ENCODE results near the gene CA5B.
A peak's percentile ranks its signal among the peaks of the same experiment; 100 is the strongest.
"Not testable (repeated sequence)": the region's sequence is repeated elsewhere in the genome, so short reads cannot be mapped to it uniquely, and the experiment has no call there.

The CA5B gene

GRCh38 chrX:15816886-15817285, 78.8 kb downstream of the CA5B start:
- Mint-ChIP-seq H3K4me1 (peaks cover 40% of the 10 kb centered on the region), H3K4me3 (no peak overlapping the region), H3K27me3 (no peaks in the 10 kb centered on the region), H3K27ac (peak overlapping the region; percentile 57), H3K9me3 (no peaks in the 10 kb centered on the region), H3K36me3 (peaks cover 6% of the 10 kb centered on the region)

GRCh38 chrX:15820106-15821073, 82.3 kb downstream of the CA5B start:
- Mint-ChIP-seq H3K27ac (peak overlapping the region; percentile 71), H3K9me3 (no peaks in the 10 kb centered on the region), H3K4me1 (peaks cover 26% of the 10 kb centered on the region), H3K27me3 (no peaks in the 10 kb centered on the region), H3K36me3 (peaks cover 8% of the 10 kb centered on the region), H3K4me3 (no peak overlapping the region)

- no peaks in the 10 kb centered on the region for H3K9me3 Mint-ChIP-seq
- no peaks in the 10 kb centered on the region for H3K27me3 Mint-ChIP-seq
- H3K27ac Mint-ChIP-seq, result peak overlapping the region; percentile 66
- no peak overlapping the region for H3K4me3 Mint-ChIP-seq
- H3K4me1 Mint-ChIP-seq, result peaks cover 8% of the 10 kb centered on the region
- peaks cover 8% of the 10 kb centered on the region for H3K36me3 Mint-ChIP-seq
These were observed 84.9 kb downstream of the CA5B start for GRCh38 chrX:15822922-15823321.

GRCh38 chrX:15825936-15826335, 87.9 kb downstream of the CA5B start:
- no peaks in the 10 kb centered on the region for H3K4me1 Mint-ChIP-seq
- no peak overlapping the region for H3K4me3 Mint-ChIP-seq
- no peaks in the 10 kb centered on the region for H3K27me3 Mint-ChIP-seq
- peaks cover 3% of the 10 kb centered on the region for H3K36me3 Mint-ChIP-seq
- H3K27ac Mint-ChIP-seq, result no peak overlapping the region
- no peaks in the 10 kb centered on the region for H3K9me3 Mint-ChIP-seq

GRCh38 chrX:15829217-15829616, 91.1 kb downstream of the CA5B start:
- no peaks in the 10 kb centered on the region for H3K27me3 Mint-ChIP-seq

GRCh38 chrX:15831347-15831746, 93.3 kb downstream of the CA5B start:
- H3K27ac Mint-ChIP-seq, H3K36me3 Mint-ChIP-seq: not testable (repeated sequence)

More at GRCh38 chrX:15829217-15829616, 91.1 kb downstream of the CA5B start:
- peaks cover 3% of the 10 kb centered on the region for H3K4me1 Mint-ChIP-seq
- no peak overlapping the region for H3K4me3 Mint-ChIP-seq
- H3K36me3 Mint-ChIP-seq, result no peaks in the 10 kb centered on the region
- H3K9me3 Mint-ChIP-seq, result no peaks in the 10 kb centered on the region
- no peak overlapping the region for H3K27ac Mint-ChIP-seq

GRCh38 chrX:15834053-15834452, 96.0 kb downstream of the CA5B start:
- Mint-ChIP-seq H3K27me3 (no peaks in the 10 kb centered on the region), H3K4me1 (peaks cover 3% of the 10 kb centered on the region), H3K4me3 (no peak overlapping the region), H3K27ac (no peak overlapping the region), H3K9me3 (no peaks in the 10 kb centered on the region), H3K36me3 (no peaks in the 10 kb centered on the region)

More at GRCh38 chrX:15831347-15831746, 93.3 kb downstream of the CA5B start:
- not testable (repeated sequence) for H3K4me1 Mint-ChIP-seq, H3K4me3 Mint-ChIP-seq, H3K9me3 Mint-ChIP-seq, H3K27me3 Mint-ChIP-seq

GRCh38 chrX:15834827-15835595, 96.9 kb downstream of the CA5B start:
- H3K4me3 Mint-ChIP-seq, result no peak overlapping the region
- H3K4me1 Mint-ChIP-seq, result peaks cover 3% of the 10 kb centered on the region
- no peaks in the 10 kb centered on the region for H3K27me3 Mint-ChIP-seq
- H3K9me3 Mint-ChIP-seq, result no peaks in the 10 kb centered on the region
- H3K36me3 Mint-ChIP-seq, result no peaks in the 10 kb centered on the region
- H3K27ac Mint-ChIP-seq, result no peak overlapping the region
